Measurements from ENCODE around the gene RHOT2. TPM values are rescaled to one million over a fixed set of nuclear protein-coding genes. Genes with fewer than 3 reads are reported as not detected.

The RHOT2 gene
- total and polyA plus RNA-seq, 10 of the 15 experiments (the other 5 are each of a cell fraction or from before 2014, with no cell fraction given), result 3.7 to 174 (median 69.8) TPM

DNA sequence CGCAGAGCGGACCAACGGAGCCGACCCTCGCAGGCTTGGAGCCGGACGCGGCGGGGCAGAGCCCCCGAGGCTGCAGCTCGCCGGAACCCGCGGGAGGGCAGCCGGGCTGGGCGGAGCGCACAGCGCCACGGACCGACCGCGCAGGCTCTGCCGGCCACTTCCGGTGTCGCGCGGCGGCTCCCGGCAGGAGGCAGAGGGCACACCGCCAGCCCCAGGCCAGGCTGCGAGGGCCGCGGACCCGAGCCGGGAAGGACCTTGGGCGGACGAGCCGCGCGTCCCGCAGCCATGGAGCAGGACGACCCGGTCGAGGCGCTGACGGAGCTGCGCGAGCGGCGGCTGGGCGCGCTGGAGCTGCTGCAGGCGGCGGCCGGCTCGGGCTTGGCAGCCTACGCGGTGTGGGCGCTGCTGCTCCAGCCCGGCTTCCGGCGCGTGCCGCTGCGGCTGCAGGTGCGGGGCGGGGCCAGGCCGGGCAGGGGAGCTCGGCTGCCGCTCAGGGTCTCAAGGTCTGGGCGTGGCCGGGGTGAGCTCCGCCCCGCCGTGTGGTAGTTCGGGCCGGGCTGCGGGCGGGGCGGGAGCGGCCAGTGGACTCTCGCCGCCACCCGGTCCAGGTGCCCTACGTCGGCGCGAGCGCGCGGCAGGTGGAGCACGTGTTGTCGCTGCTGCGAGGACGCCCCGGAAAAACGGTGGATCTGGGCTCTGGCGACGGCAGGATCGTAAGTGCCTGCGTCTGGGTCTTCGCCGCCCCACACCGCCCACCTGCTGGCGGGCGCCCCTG lies 53.2 kb downstream of the RHOT2 start, which contains the start of gene ANTKMT (continued):
- TF ChIP-seq, protein P1, sequence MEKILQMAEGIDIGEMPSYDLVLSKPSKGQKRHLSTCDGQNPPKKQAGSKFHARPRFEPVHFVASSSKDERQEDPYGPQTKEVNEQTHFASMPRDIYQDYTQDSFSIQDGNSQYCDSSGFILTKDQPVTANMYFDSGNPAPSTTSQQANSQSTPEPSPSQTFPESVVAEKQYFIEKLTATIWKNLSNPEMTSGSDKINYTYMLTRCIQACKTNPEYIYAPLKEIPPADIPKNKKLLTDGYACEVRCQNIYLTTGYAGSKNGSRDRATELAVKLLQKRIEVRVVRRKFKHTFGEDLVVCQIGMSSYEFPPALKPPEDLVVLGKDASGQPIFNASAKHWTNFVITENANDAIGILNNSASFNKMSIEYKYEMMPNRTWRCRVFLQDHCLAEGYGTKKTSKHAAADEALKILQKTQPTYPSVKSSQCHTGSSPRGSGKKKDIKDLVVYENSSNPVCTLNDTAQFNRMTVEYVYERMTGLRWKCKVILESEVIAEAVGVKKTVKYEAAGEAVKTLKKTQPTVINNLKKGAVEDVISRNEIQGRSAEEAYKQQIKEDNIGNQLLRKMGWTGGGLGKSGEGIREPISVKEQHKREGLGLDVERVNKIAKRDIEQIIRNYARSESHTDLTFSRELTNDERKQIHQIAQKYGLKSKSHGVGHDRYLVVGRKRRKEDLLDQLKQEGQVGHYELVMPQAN (conservative IDR thresholded peaks at IDR 0.05), result peak; percentile 95
- peak; percentile 79 for TF ChIP-seq RUNX3 (IDR thresholded peaks at IDR 0.05; ENCODE audit: low read length)
- peak; percentile 71 for TF ChIP-seq RELA (IDR thresholded peaks at IDR 0.05; ENCODE audit: borderline replicate concordance, partially characterized antibody)
- TF ChIP-seq HDGF (IDR thresholded peaks at IDR 0.05), result no peak
- TF ChIP-seq MTA3 (IDR thresholded peaks at IDR 0.05; ENCODE audit: borderline replicate concordance, low read length), result no peak
- TF ChIP-seq EP300 (IDR thresholded peaks at IDR 0.05; ENCODE audit: borderline replicate concordance in 1 of 2, control insufficient read depth in 1 of 2, low read depth in 2 of 2, low read length in 2 of 2), result no peak
- TF ChIP-seq TBL1XR1 (IDR thresholded peaks at IDR 0.05; ENCODE audit: low read depth, low read length), result no peak
- no peak for TF ChIP-seq ATF2 (IDR thresholded peaks at IDR 0.05; ENCODE audit: low read length)
- peak; percentile 25; the same call in 1 of the 2 replicates for TF ChIP-seq CREB1 (IDR thresholded peaks at IDR 0.05; ENCODE audit: low read depth)
- TF ChIP-seq SMC3 (IDR thresholded peaks at IDR 0.05; ENCODE audit: borderline replicate concordance, low read length), result no peak
- TF ChIP-seq, protein P2, sequence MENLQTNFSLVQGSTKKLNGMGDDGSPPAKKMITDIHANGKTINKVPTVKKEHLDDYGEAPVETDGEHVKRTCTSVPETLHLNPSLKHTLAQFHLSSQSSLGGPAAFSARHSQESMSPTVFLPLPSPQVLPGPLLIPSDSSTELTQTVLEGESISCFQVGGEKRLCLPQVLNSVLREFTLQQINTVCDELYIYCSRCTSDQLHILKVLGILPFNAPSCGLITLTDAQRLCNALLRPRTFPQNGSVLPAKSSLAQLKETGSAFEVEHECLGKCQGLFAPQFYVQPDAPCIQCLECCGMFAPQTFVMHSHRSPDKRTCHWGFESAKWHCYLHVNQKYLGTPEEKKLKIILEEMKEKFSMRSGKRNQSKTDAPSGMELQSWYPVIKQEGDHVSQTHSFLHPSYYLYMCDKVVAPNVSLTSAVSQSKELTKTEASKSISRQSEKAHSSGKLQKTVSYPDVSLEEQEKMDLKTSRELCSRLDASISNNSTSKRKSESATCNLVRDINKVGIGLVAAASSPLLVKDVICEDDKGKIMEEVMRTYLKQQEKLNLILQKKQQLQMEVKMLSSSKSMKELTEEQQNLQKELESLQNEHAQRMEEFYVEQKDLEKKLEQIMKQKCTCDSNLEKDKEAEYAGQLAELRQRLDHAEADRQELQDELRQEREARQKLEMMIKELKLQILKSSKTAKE (IDR thresholded peaks at IDR 0.05; ENCODE audit: low read depth, poor library complexity, severe bottlenecking), result no peak
- TF ChIP-seq POU2F2 (IDR thresholded peaks at IDR 0.05; ENCODE audit: borderline replicate concordance, low read depth, low read length), result 0 out of 3 replicates have a peak, but pooled peaks have one; percentile 18
- TF ChIP-seq JUNB (IDR thresholded peaks at IDR 0.05), result no peak
- TF ChIP-seq SRF (IDR thresholded peaks at IDR 0.05; ENCODE audit: low read depth in 2 of 2, low read length in 2 of 2), result peak in 1 of 2 experiments; percentile 76; a peak in 1 of 4 replicates
- TF ChIP-seq STAT1 (conservative IDR thresholded peaks at IDR 0.05), result peak; percentile 88
- peak; percentile 92 for TF ChIP-seq IKZF1 (conservative IDR thresholded peaks at IDR 0.05)
- TF ChIP-seq SPI1 (IDR thresholded peaks at IDR 0.05; ENCODE audit: borderline replicate concordance, insufficient read depth, low read depth, low read length), result no peak
- TF ChIP-seq NFYB (IDR thresholded peaks at IDR 0.05; ENCODE audit: insufficient read depth, low read depth, low read length), result no peak
- peak; percentile 88 for TF ChIP-seq POLR2AphosphoS5 (IDR thresholded peaks at IDR 0.05; ENCODE audit: low read length)
- no peak; the same call in 1 of the 2 replicates for TF ChIP-seq SMARCA5 (IDR thresholded peaks at IDR 0.05)
- TF ChIP-seq TARDBP (IDR thresholded peaks at IDR 0.05; ENCODE audit: borderline replicate concordance), result 0 out of 2 replicates have a peak, but pooled peaks have one; percentile 43
- TF ChIP-seq YY1 (IDR thresholded peaks at IDR 0.05; ENCODE audit: low read depth, low read length), result peak; percentile 72
- peak; percentile 37; the same call in 1 of the 2 replicates for TF ChIP-seq ESRRA (IDR thresholded peaks at IDR 0.05; ENCODE audit: low read length)

Data from GM12878 (cell line).